Urinary bladder (tissue), 4 donors: ENCODE measurements around the gene RASGEF1C. TPM values are rescaled to one million over a fixed set of nuclear protein-coding genes. Genes with fewer than 3 reads are reported as not detected.
"Not testable (repeated sequence)": the region's sequence is repeated elsewhere in the genome, so short reads cannot be mapped to it uniquely, and the experiment has no call there.

Experiments
- DNase-seq: peaks from one replicate; pipeline ENCODE4 v3.0.0-alpha.2; 2015; ENCODE audit errors: extremely low spot score
- H3K27ac ChIP-seq: one replicate; pipeline ENCODE4 v1.5.1; 2013; ENCODE audit warnings: low read depth, mild to moderate bottlenecking, moderate library complexity
- H3K36me3 ChIP-seq: one replicate; pipeline ENCODE4 v1.6.1; 2013; ENCODE audit warnings: mild to moderate bottlenecking, moderate library complexity; ENCODE audit not compliant: insufficient read depth
- H3K4me1 ChIP-seq: one replicate; pipeline ENCODE4 v1.6.1; 2013; ENCODE audit warnings: mild to moderate bottlenecking, moderate library complexity; ENCODE audit not compliant: insufficient read depth
- H3K4me3 ChIP-seq: one replicate; pipeline ENCODE4 v1.5.1; 2013; ENCODE audit warnings: low read depth, low read length
- WGBS: extraction: QIAGEN DNeasy Blood & Tissue Kit; methylation state at CpG from one replicate; pipeline ENCODE4 v1.1.7; 2013; 5-methylcytosine and 5-hydroxymethylcytosine counted together
- polyA plus RNA-seq: library from polyadenylated mRNA; stranded (reverse); fragments of 200-250 nt; gene quantifications from one replicate; pipeline ENCODE4 v1.2.3, GENCODE V29; 2013
- total RNA-seq: library from RNA; depleted of rRNA; stranded (reverse); fragments of >200 nt; gene quantifications from one replicate; pipeline ENCODE4 v1.2.3, GENCODE V29; 2014
- donor health status: healthy with polysubstance abuse.
- donor health status: healthy.

The RASGEF1C gene
- total and polyA plus RNA-seq, 2 donors = 0.69 to 1.1 TPM

DNA sequence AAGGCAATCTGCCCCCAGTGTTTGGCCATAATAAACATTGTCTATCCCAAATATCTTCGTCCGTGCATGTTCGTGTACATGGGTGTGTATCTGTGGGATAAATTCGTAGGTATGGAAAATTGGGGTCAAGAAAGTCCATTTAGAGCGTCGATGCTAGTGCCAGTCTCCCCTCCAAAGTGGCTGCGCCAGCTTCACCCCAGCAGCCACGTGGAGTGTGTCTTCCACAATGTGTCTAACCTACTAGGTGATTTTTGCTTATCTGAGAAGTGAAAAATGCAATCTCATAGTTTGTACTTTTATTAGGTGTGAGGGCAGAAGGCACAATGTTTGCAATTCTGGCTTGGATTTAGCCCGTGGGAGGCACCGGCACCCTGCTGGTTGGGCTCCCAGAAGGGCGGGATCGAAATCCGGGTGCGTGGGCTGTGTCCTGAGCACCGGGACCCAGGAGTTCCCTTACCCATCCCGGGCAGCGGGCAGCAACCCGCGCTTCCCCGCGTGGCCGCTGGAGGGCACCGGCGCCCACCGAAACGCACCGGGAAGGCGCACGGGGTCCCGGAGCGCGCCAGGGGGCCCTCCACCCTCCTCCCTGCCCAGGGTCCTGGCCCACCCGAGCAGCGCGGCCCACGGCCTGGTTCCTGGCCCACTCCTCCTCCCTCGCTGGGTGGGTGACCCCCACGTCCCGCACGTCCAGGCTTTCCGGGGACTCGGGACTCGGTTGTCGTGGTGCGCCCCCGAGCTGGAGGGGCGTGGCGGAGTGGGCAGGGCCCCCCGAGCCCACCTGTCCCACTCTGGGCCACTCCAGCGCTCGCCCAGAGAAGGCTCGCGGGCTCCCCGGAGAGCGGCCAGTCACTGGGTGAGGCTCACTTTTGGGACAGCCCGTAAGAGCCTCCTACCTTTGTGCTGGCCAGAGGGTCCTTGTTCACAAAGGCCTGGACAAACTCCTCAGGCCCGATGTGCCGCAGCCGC lies 82.0 kb downstream of the RASGEF1C start:
- no peak overlapping the region for H3K27ac ChIP-seq
- DNase-seq = no peak
- H3K4me3 ChIP-seq = no peak overlapping the region
- WGBS = 39% methylated on average over 59 of the region's 59 CpGs
- no peaks in the 10 kb centered on the region for H3K4me1 ChIP-seq
- H3K36me3 ChIP-seq = no peaks in the 10 kb centered on the region

DNA sequence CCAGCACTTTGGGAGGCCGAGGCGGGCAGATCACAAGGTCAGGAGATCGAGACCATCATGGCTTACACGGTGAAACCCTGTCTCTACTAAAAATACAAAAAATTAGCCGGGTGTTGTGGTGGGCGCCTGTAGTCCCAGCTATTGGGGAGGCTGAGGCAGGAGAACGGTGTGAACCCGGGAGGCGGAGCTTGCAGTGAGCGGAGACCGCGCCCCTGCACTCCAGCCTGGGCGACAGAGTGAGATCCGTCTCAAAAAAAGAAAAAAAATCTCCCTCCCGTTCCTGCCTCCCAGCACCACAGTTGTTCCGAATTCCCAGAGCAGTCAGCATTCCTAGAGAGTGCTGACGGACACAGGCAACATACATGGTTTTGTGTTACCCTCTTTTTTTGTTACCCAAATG lies 82.9 kb downstream of the RASGEF1C start:
- not testable (repeated sequence) for H3K36me3 ChIP-seq, H3K4me1 ChIP-seq, H3K27ac ChIP-seq, H3K4me3 ChIP-seq, DNase-seq
- 73% methylated on average over 17 of the region's 17 CpGs for WGBS

DNA sequence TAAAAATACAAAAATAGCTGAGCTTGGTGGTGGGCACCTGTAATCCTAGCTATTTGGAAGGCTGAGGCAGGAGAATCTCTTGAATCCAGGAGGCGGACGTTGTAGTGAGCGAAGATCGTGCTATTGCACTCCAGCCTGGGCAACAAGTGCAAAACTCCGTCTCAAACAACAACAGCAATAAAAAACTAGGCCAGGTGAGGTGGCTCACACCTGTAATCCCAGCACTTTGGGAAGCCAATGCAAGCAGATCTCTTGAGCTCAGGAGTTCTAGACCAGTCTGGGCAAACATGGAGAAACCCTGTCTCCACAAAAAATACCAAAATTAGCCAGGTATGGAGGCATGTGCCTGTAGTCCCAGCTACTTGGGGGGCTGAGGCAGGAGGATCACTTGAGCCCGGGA lies 84.3 kb downstream of the RASGEF1C start:
- not testable (repeated sequence) for H3K27ac ChIP-seq, H3K4me3 ChIP-seq, H3K4me1 ChIP-seq, DNase-seq, H3K36me3 ChIP-seq
- 87% methylated on average over 6 of the region's 6 CpGs for WGBS

DNA sequence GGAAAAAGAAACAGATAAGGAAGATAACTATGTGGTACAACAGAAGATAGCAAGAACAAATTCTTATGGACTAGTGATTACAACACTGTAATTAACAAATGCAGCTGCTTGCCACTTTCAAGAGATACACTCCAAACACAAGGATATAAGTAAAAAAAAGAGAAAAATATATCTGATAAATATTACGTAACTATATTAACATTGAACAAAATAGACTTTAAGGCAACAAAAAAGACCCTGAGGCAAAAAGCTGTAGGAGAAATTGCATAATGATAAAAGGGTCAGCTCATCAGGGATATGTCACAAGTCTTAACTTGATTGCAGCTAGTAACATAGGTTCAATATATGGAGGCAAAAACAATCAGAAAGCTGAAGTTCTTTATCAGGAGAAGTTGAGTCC lies 86.1 kb downstream of the RASGEF1C start:
- Histone ChIP-seq H3K4me3 (no peak overlapping the region), H3K27ac (no peak overlapping the region), H3K4me1 (no peaks in the 10 kb centered on the region), H3K36me3 (no peaks in the 10 kb centered on the region)
- WGBS = 86% methylated on average over 1 of the region's 1 CpG
- no peak for DNase-seq

DNA sequence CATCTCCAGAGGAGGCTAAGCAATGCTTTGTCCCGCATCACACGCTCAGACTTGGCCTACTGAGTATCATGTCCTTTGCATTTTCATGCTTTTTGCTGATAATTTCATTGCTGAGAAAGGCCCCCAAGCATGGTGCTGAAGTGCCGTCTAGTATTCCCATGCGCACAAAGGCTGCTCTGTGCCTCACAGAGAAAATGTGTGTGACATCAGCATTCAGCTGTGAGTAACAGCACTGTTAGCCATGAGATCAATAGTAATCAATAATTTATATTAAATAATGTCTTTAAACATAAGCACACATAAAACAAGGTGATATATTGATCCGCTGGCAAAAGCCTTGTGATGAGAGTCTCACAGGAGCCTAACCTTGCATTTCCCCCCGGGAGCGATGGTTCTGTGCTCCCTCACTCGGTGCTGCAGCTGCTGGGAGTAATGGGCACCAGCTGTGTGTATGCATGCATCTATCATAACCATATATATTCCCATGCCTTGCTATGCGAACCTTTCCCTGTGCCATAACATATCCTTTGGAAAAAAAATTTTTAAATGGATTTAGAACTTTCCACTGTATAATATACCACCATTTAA lies 87.1 kb downstream of the RASGEF1C start:
- Histone ChIP-seq H3K4me3 (no peak overlapping the region), H3K36me3 (no peaks in the 10 kb centered on the region), H3K4me1 (no peaks in the 10 kb centered on the region), H3K27ac (no peak overlapping the region)
- no peak for DNase-seq
- WGBS = 84% methylated on average over 9 of the region's 9 CpGs

DNA sequence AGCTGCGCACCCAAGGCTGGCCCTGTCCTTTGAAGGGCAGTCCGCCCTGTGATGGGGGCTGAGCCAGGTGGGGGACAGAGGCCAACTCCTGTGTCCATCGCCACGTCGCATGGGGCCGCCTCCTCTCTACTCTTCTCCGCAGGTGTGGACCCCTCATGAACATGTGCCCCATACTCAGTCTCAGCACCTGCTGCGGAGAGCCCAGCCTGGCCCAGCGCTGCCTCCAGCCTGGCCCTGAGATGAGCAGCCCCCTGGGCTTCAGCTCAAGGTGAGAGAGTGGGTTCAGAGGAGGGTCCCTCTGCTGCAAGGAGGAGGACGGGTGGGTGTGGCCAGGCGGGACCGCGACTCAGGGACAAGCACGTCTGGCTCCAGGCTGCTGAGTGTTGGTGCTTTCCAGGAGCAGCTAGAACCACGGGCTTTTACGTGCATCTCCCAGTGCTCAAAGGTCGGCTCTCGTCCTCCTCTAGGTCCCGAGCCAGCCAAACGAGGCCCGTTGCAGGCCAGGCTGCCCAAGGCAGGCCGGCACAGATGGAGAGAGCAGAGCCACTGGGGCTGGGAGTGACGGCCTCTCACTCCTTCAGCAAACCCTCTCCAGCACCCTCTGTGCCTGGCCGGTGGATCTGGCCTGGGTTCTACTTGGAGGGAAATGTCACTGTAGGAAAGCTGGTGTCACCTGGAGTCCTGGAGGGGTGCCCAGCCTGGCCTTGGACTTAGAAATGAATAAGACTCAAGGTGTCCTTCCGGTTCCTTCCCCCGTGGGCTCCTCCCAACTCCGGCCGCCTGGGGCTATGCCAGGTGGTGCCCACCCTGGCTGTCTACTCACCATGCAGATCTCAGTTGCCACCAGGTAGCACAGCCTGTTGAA lies 88.5 kb downstream of the RASGEF1C start:
- Histone ChIP-seq H3K36me3 (no peaks in the 10 kb centered on the region), H3K4me1 (no peaks in the 10 kb centered on the region), H3K4me3 (no peak overlapping the region), H3K27ac (no peak overlapping the region)
- 83% methylated on average over 28 of the region's 28 CpGs for WGBS
- no peak for DNase-seq

DNA sequence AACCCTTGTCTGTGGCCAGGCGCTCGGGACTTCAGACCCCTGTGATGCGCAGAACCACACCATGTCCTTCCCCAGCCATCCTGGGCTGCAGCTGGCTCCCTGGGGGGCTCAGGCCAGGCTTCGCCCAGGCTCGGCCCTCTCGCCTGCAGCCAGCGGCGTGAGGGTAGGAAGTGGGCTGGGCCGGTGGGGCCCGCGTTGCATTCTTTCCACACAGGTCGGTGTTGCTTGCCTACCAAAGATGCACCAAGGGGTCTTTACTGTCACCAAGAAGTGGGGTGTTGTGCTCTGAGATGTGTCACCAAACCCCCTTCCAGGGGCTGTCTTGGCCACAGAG lies 89.1 kb downstream of the RASGEF1C start:
- Histone ChIP-seq H3K4me1 (no peaks in the 10 kb centered on the region), H3K27ac (no peak overlapping the region), H3K4me3 (no peak overlapping the region), H3K36me3 (no peaks in the 10 kb centered on the region)
- DNase-seq = no peak
- 93% methylated on average over 12 of the region's 12 CpGs for WGBS

DNA sequence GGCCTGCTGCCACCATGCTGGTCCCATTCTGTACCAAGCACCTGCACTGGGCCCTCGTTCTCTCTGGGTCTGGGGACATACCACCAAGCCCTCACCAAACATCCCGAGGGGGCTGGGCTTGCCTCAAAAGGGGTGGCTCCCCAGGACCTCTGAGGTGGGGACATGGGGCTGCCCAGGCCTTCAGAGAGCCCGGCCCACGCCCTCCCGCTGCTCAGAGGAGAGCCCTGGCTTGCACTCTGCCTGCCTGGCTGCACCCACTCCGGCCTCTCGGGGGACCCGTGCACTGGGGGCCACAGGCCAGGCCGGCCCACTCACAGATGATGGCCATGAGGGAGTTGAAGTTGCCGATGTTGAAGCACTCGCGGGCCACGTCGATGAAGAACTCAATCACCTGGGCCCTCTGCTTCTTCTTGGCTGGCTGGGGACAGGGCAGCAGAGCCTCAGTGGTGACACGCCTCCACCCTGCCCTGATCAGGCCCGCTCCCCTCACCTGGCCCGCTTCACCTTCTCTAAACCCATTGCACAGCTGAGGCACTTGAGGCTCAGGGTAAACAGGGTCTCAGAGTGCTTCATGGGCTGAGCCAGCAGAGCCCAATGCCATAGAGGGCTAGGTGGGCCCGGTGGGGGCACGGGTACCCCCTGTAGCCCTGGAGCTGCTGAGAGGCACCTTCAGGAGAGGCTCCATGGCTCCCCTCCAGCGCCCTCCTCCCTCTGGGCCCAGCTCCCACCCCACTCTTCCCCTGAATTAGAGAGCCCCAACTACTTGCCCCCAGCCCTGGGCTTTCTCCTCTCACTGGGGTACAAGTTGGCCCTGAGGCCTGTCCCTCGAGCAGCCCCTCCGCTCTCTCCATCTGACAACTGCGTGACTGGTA lies 89.7 kb downstream of the RASGEF1C start:
- WGBS = 91% methylated on average over 23 of the region's 23 CpGs
- Histone ChIP-seq H3K4me1 (no peaks in the 10 kb centered on the region), H3K4me3 (no peak overlapping the region), H3K27ac (no peak overlapping the region), H3K36me3 (no peaks in the 10 kb centered on the region)
- no peak for DNase-seq

DNA sequence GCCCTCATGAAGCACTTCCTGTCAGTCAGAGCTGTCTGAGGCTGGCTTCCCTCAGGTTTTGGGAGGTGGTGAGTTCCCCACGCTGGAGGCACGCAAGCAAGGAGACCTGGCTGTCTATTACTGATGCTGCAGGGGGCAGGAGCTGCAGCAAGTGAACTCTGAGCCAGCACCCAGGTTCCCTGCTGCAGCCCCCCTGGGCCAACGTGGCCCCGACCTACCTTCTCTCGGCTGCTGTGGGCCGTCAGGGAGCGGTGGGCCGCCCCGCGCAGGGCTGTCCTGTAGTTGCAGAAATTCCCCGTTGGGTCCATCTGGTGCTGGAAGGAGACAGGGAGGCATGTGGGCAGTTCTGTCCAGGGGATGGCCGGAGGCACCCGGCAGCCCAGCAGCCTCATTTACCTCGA lies 90.6 kb downstream of the RASGEF1C start:
- 92% methylated on average over 14 of the region's 14 CpGs for WGBS
- no peak for DNase-seq
- H3K27ac ChIP-seq = no peak overlapping the region

DNA sequence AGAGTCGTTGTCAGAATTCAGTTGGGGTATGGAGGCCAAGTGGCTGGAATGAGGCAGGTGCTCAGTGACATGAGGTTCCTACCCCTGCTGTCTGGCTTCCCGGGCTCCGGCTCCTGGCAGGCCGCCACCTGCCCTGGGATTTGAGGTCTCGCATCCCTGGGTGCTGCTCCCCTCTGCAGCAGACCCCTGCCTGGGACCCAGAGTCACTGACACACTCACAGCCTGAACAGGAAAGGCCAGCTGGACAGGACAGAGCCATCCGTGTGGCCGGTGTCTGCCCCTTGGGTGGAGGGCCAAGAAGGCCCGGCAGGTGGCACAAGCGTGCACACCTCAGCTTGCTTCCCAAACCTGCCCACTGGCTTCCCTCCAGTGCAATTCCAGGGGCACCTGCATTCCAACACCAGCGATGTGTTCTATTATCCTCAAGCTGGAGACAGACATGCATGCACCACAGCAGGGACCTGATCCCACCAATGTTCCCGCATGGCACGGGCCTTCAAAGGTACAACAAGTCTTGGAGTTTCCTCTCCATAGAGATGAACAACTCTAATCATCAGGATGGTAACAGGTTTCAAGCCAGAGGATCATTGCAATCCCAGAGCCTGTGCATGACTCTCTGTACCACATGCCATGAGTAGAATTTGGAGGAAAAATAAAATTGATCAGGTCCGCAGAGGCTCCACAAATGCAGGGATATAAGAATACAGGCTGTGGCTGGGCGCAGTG lies 91.8 kb downstream of the RASGEF1C start:
- no peaks in the 10 kb centered on the region for H3K36me3 ChIP-seq
- 87% methylated on average over 14 of the region's 14 CpGs for WGBS
- H3K4me1 ChIP-seq = no peaks in the 10 kb centered on the region
- H3K27ac ChIP-seq = no peak overlapping the region
- no peak overlapping the region for H3K4me3 ChIP-seq
- no peak for DNase-seq

More for the DNA sequence above, 90.6 kb downstream of the RASGEF1C start:
- no peak overlapping the region for H3K4me3 ChIP-seq
- H3K36me3 ChIP-seq = no peaks in the 10 kb centered on the region
- no peaks in the 10 kb centered on the region for H3K4me1 ChIP-seq

DNA sequence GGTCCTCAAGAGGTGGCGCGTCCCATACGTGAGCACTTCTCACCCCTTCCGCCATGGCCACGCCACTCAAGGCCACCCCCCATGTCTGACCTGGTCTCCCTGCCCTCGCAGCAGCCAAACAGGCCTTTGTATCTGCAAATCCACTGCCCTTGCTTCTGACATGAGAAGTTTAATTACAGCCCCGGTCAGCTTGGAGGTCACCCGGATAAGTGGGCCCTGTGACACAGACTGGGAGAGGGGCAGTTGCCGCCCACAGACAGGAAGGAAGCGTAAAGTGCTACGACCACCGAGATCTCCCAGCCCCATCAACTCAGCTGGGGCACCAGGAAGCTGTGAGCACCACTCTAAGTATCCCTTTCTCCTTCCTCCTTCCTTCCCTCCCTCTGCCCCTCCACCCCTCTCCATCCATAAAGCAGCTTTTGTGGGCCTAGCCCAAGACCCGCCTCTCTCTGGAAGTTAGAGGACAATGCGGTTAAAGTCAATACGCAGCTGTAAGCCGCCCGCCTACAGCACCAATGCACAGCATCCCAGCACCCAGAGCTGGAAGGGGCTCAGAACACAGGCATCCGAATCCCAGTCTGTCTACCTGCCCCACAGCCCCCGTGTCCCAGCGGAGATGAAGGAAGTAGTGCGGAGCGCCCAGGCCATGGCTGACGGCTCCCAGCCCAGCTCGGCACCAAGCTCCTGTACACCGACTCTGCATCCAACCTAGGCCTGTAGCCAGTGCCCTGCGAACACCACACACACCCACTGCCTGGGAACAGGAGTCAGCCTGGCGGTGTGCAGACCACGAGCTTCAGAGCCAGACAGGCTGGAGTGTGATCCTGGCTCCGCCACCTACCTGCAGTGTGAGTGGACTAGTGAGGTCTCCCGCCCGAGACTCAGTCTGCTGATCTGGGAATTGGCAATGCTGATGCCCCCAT lies 92.7 kb downstream of the RASGEF1C start:
- Histone ChIP-seq H3K4me1 (no peaks in the 10 kb centered on the region), H3K36me3 (no peaks in the 10 kb centered on the region), H3K4me3 (no peak overlapping the region), H3K27ac (no peak overlapping the region)
- 74% methylated on average over 31 of the region's 31 CpGs for WGBS
- DNase-seq = no peak
